ENCODE results near the gene TMEFF1.

DNA sequence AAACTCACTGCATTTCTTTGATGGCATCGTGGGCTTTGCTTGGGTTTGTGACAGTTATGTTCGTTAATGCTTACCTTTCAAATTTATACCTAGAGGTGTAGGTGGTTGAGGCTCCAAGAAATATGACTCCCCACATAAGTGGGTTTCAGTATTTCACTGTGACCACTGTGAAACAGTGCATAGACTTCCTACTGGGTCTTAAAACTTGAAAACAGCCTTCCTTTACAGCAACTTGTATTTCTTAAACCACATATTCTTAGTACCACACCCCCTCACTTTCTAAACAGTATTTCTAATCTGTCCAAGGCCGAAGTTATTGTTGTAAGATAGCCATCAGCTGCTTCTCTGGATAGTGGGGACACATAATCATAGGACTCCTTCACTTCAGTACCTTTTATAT lies 48.3 kb downstream of the TMEFF1 start:
- TF ChIP-seq POLR2A (IDR thresholded peaks at IDR 0.05), result no peak
- TF ChIP-seq, protein P1, sequence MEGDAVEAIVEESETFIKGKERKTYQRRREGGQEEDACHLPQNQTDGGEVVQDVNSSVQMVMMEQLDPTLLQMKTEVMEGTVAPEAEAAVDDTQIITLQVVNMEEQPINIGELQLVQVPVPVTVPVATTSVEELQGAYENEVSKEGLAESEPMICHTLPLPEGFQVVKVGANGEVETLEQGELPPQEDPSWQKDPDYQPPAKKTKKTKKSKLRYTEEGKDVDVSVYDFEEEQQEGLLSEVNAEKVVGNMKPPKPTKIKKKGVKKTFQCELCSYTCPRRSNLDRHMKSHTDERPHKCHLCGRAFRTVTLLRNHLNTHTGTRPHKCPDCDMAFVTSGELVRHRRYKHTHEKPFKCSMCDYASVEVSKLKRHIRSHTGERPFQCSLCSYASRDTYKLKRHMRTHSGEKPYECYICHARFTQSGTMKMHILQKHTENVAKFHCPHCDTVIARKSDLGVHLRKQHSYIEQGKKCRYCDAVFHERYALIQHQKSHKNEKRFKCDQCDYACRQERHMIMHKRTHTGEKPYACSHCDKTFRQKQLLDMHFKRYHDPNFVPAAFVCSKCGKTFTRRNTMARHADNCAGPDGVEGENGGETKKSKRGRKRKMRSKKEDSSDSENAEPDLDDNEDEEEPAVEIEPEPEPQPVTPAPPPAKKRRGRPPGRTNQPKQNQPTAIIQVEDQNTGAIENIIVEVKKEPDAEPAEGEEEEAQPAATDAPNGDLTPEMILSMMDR (IDR thresholded peaks at IDR 0.05), result no peak
- no peak for TF ChIP-seq POLR2AphosphoS5 (IDR thresholded peaks at IDR 0.05)
- no peak for TF ChIP-seq EP300 (IDR thresholded peaks at IDR 0.05)
